ENCODE measurements around the gene C3AR1.

GRCh38 chr12:8052679-8053078 lies 13.5 kb downstream of the C3AR1 start:
- TF ChIP-seq POLR2AphosphoS5 (IDR thresholded peaks at IDR 0.05), result no peak
- no peak for TF ChIP-seq POLR2A (IDR thresholded peaks at IDR 0.05)

Data from breast epithelium (tissue), 3 donors.